GM18498 (cell line): ENCODE results near the gene HOXA6.

ENCODE experiments used
- ATAC-seq: cut with Tn5 transposase; IDR thresholded peaks from one replicate; pipeline ENCODE4 v1.9.1; 2021; ENCODE audit warnings: mild to moderate bottlenecking, moderate library complexity; ENCODE audit not compliant: unreplicated experiment

The HOXA6 gene

DNA sequence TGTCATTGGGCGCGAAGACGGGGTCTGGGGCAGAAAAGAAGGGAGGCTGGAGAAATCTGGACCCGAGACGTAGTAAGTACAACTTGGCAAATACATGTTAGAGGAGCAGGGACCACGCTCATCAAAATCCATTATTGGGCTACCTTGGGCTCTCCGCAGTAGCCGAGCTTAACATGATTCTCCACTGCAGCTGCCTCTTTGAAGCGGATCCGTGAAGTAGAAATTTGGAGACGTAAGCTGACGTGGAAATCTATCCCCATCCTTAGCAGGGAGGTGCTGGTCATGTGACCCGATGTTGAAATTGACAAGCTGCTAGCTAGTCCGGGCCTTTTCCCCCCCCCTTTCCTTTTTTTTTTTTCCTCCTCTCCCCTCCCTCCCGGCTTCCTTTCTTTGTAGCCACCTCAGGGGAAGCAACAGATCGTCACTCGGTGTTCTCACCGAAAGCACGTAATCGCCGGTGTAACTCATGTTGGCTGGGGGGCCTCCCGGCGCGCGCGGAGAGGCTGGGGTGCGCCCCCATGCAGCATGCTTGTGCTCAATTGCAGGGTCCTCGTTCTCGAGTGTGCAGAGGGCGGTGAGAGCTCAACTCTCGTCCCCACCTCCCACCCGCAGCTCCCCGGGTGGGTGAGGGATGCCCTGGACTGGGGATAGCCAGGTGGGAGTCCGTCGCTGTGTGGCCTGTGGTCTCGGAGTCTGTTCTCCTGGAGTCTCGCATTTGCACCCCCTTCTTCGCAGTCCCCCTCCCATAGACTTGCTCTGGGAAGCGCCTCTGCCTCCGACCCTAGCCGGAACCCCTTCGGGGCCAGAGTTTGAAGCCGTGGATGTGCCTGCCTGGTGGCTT, 37.7 kb upstream of the HOXA6 start, which contains the start of gene HOXA11:
HOXA11 (minus strand) TSS at position 220 of the 841 bp plus-strand sequence; CDS start at position 132, 88 bp downstream.
- ATAC-seq: no peak

GRCh38 chr7:27184337-27185012, 36.9 kb upstream of the HOXA6 start:
- no peak for ATAC-seq

DNA sequence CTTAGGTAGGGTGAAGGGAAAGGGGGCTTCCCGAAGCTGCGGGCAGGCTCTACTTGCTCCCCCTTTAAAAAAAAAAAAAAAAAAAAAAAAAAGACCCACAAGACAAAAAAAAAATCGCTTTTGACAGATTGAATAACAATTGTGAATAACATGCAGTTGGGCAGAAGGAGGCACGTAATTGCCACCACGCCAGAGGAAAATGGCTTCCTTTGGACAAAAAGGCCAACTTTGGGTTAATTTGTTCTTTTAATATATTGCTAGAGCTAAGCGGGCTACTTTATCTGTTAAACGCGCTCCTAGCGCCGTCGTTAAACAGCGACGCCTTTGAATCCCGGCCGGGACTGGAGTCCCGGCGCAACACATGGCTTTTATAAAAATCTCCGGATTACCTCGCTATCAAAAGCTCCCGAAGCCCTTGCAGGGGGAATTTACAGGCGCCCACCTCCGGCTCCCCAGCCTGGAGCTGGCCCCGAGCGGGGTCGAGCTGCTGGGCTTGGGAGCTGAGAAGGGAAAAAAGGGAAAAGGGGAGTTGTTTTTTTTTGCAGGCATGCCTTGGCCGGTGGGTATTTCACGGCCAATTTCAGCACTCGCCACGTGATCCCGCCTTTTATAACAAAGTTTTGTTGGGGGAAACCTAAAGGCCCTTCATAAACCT, 36.2 kb upstream of the HOXA6 start:
- ATAC-seq: no peak

DNA sequence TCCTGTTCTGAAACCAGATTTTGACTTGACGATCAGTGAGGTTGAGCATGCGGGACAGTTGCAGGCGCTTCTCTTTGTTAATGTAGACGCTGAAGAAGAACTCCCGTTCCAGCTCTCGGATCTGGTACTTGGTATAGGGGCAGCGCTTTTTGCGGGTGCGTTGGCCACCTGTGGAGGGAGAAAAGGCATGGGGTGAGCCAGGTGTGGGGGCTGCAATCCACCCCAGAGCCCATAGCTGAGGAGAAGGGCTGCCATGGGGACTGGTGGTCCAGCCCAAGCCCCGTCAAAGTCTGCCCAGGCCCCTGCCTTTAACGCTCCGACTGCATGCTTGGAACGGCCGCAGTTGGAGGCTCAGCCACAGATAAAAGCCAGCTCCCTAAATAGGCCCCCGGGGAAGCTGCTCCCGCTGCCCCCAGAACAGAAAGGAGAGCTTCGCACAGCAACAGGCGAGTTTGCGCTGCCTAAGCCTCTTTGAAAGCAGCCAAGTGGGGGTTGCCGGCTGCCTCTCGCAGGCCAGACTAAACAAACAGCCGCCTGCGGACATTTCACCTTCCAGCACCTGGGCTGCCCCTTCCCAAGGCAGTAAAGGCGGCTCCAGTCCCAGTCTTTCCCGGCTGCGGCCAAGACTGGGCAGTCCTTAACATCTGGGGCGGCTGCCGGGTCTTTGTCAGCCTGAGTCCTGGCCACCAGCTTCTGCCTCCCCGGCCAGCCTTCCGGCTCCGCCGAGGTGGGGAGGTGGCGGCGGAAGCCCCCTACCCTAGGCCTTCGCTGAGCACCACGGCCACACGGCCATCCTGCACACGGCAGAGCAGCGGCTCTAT, 35.5 kb upstream of the HOXA6 start:
- ATAC-seq: no peak

GRCh38 chr7:27182285-27182841, 34.8 kb upstream of the HOXA6 start:
- no peak for ATAC-seq

DNA sequence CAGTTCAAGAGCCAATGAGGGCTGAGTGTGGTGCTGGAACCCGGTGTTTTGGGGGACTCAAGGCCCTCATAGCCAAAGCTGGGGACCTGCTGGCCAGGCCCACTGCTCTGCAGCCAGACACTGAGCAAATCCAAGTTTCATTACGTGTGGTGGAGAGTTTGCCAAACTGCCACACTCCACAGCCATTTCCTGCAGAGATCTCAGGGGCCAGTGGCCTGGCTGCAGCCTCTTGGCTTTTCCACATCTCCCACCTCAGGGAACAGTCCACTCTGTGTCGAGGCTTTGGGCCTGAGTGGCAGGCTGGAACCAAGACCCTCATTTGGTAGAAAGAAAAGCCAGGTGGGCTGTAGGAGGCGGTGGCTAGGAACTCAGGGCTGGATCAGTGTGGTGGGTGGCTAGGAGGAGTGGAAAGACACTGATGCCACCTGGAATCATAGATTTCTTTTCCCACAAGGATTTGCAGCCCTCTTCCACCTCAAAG, 34.3 kb upstream of the HOXA6 start:
- ATAC-seq: no peak

DNA sequence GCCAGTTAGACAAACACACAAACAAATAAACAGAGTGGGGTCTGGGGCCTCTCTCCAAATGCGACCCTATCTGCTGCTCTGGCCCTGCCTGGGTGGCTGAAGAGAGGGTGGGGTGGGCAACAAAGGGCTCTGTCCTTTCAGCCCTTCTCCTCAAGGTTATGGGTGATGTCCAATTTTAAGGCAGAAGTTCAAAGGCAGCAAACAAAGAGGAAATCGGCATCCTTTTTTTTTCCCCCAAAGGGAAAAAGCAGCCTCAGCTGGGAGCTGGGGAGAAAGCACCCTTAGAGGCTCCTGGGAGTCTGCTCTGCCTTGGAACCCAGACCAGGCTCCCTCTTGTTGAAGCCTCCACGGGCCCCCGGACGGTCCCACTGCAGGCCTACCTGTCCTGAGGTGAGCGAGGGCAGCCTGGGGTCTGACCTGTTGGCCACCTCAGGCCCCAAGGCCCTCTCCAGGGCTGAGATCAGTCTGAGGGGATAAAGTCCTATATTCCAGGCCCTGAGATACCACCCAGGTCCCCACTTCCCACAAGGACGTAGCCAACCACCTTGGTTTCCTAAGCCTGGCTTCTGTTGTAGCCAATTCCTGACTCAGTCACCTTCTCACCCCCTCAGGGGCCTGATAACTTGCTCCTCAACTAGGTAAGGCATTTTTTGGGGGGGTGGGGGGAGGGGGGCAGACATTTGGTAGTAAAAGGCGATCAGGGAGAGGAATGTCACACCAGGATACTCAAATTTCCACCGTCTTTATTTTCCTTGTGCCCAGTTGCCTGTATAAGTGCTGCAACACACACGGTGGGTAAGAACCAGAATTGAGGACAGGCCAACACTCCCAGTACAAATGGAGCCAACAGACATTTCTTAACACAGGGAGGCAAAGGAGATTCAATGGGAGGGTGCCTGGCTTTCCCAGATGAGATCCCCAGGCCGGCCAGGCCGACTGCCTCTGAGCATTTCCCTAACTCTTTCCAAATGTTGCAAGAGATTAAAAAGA, 33.2 kb upstream of the HOXA6 start:
- ATAC-seq: no peak

DNA sequence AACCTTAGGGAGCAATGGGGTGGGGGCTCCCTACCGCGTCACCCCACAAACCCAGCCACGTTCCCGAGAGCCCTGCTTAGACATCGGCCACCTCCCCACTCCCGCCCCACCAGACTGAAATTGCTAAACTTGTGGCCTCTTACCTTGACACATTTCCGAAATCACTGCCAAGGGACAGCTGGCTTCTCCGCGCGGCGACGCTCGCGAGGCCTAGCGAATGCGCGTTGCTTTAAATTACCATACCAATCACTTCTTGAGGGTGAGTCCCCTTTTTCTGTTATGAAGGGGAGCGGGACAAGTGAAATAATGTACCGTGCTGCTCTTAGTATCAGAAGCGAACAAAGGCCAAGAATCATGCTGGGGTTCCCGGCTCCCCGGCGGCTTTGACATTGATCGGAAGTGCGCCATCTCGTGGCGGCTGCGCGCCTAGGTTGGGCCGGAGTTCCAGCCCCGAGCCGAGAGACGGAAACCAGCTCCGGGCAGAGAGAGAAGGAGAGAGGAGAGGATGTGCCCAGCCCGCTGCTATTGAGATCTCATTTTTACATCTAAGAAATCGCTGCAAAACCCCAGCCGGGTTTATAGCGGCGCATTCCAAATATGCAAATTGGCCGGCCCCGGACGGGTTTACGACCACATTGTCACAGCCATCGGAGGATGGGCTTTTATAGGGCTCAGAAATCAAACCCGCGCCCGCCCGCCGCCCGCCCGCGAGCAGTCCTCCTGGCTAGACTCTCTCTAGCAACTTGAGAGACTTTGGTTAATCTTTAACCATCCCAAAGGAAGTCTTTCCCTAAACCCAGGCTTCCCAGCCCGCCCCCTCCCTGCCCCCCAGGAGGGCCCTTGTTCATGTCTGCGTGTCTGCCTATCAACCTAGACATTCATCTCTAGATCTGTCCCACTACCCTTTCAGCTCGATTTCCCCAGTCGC, 32.2 kb upstream of the HOXA6 start:
- no peak for ATAC-seq

DNA sequence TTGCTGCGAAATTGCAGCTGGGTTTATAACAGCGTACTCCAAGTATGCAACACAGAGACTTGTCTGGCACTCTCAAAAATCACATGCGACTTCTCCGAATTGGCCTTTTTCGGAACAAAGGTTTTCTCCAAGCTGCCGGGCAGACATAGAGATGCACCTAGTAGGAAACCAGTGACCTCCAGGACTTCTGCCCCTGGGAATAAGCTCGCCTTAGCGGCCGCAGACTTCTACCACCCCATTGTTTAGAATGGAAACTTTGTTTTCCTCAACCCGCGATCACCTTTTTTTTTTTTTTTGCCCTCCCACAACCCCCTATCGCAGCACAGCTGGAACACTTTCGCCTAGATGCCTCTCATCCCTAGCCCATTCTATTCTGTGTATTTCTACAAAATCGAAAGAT, 31.5 kb upstream of the HOXA6 start:
- ATAC-seq: no peak

DNA sequence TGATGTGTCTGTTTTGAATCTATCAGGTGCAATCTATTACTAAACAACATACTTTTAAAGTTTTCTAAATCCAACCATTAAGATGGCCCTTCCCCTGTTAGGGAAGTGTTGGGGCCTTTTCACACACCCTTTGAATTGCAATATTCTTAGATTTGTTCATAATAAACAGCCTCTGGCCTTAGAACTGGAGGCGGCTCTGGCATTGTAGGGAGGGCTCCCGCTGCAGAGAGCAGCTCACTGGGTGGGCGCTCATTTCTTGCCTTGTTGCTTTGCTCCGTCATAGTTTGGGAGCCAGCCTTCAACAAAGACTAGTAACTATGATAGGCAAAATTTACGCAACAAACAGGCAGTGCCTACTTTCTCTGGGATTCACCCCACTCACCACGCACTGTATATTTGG, 30.8 kb upstream of the HOXA6 start:
- ATAC-seq: no peak

GRCh38 chr7:27177795-27178320, 30.3 kb upstream of the HOXA6 start:
- no peak for ATAC-seq

- ATAC-seq: no peak
Measured at GRCh38 chr7:27176962-27177794, 29.6 kb upstream of the HOXA6 start.

GRCh38 chr7:27176524-27176845, 28.9 kb upstream of the HOXA6 start:
- ATAC-seq: no peak

DNA sequence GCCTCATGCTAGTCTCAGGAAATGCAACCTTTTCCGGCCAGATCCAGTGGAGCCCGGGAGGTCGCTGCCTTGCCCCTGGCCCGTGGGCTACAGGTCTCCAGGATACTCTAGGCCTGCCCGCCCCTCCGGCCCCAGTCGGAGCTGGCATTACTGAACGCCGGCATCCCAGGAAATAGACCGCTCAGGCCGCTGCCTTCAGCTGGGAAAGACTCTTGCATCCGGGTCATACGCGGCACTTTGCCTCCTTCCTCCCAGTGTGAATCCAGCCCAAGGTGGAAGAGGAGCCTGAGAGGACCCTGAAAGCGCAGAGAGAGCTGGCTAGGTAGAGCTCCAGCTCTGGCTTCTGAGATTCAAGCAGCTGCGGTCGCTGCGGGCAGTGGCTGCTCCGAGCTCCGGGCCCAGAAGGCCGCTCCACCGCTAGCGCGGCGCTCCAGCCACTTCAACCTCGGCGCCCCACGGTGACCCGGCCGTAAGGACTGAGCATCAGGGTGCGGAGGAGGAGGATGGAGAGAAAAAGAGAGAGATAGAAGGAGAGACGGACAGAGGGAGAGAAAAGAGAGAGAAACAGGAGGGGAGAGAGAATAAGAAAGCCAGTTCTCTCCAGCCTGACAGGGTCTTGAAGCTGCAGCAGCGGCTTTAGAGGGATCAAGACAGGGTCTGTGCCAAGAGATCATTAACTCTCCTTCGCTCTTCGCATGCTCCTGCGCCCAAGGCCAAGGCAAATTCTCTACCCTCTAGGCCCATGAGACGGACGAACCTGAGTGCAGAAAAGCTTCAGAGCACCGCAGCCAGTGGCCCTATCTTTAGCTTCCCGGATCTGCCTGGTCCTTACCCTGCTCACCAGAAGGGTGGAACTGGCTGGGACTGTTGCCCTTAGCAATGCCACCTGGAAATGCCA, 28.3 kb upstream of the HOXA6 start:
- ATAC-seq: no peak

DNA sequence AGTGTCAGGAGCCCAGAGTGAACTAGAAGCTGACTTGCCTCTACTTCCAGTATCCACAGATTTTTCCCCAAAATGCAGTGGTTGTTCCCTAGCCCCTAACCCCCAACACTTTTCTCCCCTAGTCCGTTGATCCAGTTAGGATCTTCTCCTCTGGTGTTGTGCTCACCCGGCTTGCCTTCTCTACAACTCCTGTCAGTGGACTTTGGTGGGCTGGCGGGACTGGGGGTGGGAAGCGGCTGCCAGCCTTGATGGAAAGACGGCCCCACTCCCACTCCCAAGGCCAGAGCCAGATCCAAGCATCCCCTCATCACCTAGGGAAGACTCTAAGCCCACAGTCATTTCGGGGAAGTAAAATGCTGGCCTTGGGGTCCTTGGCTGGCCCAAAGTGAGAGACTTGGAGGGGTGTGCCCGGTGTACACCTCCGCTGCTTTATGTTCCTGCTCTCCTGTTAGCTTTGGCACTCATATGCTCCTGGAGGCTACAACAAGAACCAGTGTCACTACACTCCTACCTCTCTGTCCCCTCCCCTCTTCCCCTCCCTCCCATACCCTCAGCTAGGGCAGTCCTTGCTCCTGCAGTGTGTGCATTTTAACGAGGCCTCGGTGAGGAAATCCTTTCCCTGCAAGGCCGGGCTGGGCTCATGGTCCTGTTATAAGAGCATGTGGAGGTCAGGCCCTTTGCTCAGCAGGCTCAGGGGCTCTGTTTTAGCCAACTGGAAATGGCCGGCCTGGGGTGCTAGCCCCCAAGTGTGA, 27.5 kb upstream of the HOXA6 start:
- no peak for ATAC-seq
